Islet precursor cell (in vitro differentiated cells): ENCODE data around the gene GPR33.
"Not testable (repeated sequence)": the region's sequence is repeated elsewhere in the genome, so short reads cannot be mapped to it uniquely, and the experiment has no call there.

Experiments
- DNase-seq: peaks from one replicate; pipeline ENCODE4 v3.0.0-alpha.2; 2018

GPR33 gene

GRCh38 chr14:31457665-31458659, 29.9 kb downstream of the GPR33 start:
- no peak for DNase-seq

- DNase-seq: peak; percentile 97
These were observed 30.8 kb downstream of the GPR33 start, which contains the start of gene DTD2 for GRCh38 chr14:31456841-31457664. Gene DTD2 (minus strand): TSS chr14:31457506. CDS start chr14:31457393, 113 bp downstream.

GRCh38 chr14:31449971-31450610, 37.7 kb downstream of the GPR33 start:
- no peak for DNase-seq

- no peak for DNase-seq
These were observed 38.7 kb downstream of the GPR33 start for GRCh38 chr14:31449136-31449535.

GRCh38 chr14:31445703-31446102, 42.1 kb downstream of the GPR33 start:
- DNase-seq: no peak

- DNase-seq: no peak
These were observed 45.6 kb downstream of the GPR33 start for GRCh38 chr14:31442284-31442683.

- no peak for DNase-seq
These were observed 46.3 kb downstream of the GPR33 start for GRCh38 chr14:31441273-31442111.

GRCh38 chr14:31440280-31440679, 47.6 kb downstream of the GPR33 start:
- DNase-seq: no peak

GRCh38 chr14:31439561-31439960, 48.3 kb downstream of the GPR33 start:
- DNase-seq: no peak

- DNase-seq: not testable (repeated sequence)
These were observed 50.7 kb downstream of the GPR33 start for GRCh38 chr14:31437045-31437691.

GRCh38 chr14:31435276-31435675, 52.6 kb downstream of the GPR33 start:
- DNase-seq: no peak
